Measurements from ENCODE around the gene NRF1.
"Not testable (repeated sequence)": the region's sequence is repeated elsewhere in the genome, so short reads cannot be mapped to it uniquely, and the experiment has no call there.

NRF1 gene

DNA sequence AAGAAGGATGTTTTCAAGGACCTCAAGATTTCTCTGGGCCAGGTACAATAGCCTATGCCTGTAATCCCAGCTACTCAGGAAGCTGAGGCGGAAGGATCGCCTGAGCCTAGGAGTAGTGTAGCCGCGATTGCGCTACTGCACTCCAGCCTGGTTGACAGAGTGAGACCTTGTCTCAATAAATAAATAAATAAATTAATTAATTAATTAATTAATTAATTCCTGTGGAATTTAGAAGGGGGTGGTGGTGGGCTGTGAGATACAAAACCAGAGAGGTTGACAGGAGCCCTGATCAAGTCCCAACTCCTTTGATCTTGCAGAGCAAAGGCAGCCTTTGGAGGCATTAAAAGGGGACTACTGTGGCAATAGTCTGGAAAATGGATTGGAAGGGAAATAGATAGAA, 39.3 kb upstream of the NRF1 start:
- TF ChIP-seq, protein P1, sequence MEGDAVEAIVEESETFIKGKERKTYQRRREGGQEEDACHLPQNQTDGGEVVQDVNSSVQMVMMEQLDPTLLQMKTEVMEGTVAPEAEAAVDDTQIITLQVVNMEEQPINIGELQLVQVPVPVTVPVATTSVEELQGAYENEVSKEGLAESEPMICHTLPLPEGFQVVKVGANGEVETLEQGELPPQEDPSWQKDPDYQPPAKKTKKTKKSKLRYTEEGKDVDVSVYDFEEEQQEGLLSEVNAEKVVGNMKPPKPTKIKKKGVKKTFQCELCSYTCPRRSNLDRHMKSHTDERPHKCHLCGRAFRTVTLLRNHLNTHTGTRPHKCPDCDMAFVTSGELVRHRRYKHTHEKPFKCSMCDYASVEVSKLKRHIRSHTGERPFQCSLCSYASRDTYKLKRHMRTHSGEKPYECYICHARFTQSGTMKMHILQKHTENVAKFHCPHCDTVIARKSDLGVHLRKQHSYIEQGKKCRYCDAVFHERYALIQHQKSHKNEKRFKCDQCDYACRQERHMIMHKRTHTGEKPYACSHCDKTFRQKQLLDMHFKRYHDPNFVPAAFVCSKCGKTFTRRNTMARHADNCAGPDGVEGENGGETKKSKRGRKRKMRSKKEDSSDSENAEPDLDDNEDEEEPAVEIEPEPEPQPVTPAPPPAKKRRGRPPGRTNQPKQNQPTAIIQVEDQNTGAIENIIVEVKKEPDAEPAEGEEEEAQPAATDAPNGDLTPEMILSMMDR (conservative IDR thresholded peaks at IDR 0.05; ENCODE audit: control insufficient read depth, insufficient read depth, low read depth, low read length): no peak
- DNase-seq (ENCODE audit: low read depth): no peak
- no peak overlapping the region for H3K4me3 ChIP-seq (ENCODE audit: control insufficient read depth, low read depth, low read length)

DNA sequence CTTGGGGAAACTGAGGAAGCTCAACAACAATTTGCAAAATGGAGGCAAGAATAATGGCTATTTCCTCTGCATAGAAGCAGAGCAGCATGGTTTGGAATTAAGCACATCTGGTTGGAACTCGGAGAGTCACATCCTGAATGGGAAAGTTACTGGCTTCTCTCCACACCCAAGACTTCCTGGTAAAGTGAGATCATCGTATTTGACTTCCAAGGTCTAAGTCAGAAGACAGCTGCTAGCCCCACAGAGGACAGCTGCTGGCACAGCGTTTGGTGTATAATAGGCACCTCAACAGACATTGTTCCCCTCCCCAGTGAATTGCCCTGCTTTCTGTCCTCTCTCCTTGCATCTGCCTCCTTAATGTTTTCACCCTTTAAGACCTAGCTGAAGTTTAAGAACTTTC, 37.0 kb upstream of the NRF1 start:
- H3K4me3 ChIP-seq (ENCODE audit: control insufficient read depth, low read depth, low read length): no peak overlapping the region
- peak; percentile 96 for DNase-seq (ENCODE audit: low read depth)
- TF ChIP-seq, protein P1 (conservative IDR thresholded peaks at IDR 0.05; ENCODE audit: control insufficient read depth, insufficient read depth, low read depth, low read length): no peak

DNA sequence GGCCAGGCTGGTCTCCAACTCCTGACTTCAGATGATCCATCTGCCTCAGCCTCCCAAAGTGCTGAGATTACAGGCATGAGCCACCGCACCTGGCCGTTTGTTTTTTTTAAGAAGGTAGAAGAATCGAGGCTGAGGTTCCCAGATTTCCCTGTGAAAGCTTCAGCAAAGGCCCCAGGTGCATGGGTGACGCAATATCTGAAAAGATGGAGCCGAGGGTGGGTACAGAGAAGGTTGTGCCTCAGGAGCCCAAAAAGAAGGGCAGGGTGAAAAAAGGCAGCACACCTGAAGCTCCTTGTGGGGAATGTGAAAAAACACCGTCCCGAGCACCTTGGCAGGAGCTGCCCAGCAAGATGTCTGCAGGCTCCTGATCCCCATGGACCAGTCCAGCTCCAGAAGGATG, 35.8 kb upstream of the NRF1 start:
- no peak overlapping the region for H3K4me3 ChIP-seq (ENCODE audit: control insufficient read depth, low read depth, low read length)
- TF ChIP-seq, protein P1 (conservative IDR thresholded peaks at IDR 0.05; ENCODE audit: control insufficient read depth, insufficient read depth, low read depth, low read length): no peak
- no peak for DNase-seq (ENCODE audit: low read depth)

DNA sequence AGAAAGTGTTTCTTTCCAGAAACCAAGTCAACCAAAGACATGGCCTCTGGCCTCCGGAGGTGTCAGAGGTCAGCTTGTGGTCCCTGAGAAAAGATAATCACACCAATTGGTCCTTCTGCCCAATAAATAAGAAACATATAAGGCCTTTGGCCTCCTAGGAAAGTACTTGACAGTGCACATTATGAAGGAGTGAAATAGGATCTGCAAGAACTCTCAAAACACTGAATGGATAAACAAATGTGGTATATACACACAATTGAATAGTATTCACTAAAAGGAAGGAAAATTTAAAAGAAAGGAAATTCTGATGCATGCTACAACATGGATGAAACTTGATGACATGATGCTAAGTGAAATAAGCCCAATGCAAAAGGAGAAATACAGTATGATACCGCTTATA, 35.4 kb upstream of the NRF1 start:
- no peak overlapping the region for H3K4me3 ChIP-seq (ENCODE audit: control insufficient read depth, low read depth, low read length)
- TF ChIP-seq, protein P1 (conservative IDR thresholded peaks at IDR 0.05; ENCODE audit: control insufficient read depth, insufficient read depth, low read depth, low read length): no peak
- DNase-seq (ENCODE audit: low read depth): no peak

DNA sequence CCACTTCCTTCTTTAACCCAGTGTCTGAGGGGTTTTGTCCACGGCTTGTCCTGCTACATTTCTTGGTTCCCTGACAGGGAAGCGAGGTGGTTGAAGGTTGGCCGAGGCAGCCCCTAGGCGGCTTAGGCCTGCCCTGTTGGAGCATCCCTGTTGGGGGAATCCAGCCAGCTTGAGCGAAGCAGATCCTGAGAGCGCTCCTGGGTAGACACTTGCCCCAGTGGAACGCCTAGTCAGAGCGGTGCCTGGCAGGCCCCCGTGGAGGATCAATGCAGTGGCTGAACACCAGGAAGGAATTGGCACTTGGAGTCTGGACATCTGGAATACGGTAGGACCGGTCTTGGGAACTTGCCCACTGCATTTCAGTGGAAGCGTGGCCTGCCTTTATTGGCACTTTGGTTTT, 32.7 kb upstream of the NRF1 start:
- DNase-seq (ENCODE audit: low read depth): no peak
- TF ChIP-seq, protein P1 (conservative IDR thresholded peaks at IDR 0.05; ENCODE audit: control insufficient read depth, insufficient read depth, low read depth, low read length): no peak
- H3K4me3 ChIP-seq (ENCODE audit: control insufficient read depth, low read depth, low read length): no peak overlapping the region

DNA sequence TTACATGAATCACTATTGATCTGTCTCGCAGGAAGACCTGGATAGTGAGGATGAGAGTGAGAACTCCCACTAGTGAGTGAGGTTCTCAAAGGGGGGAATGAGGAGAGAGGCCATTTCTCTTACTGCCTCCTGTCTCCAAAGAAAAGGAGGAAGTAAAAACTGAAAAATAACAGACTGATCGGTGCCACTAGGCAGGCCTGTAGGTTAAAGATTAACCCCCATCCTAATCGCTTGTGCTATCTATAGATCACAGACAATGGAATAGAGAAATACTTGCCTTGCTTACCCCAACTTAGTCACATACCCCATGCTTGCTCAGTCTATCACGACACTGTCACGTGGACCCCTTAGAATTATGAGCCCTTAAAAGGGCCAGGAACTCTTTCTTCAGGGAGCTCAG, 25.3 kb upstream of the NRF1 start:
- DNase-seq (ENCODE audit: low read depth): not testable (repeated sequence)

DNA sequence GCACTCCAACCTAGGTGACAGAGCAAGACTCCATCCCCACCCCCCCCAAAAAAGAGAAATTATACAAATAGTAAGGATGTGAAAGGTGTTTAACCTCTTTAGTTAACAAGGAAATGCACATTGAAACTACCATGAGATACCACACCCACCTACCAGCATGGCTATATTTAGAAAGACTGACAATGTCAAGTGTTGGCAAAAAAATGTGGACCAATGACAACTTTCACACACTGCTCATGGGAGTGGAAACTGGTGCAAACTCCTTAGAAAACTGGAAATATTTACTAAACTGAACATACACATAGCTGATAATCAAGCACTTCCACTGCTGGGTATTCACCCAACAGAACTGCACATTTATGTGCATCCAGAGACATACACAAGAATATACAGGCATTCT, 23.3 kb upstream of the NRF1 start:
- H3K4me3 ChIP-seq (ENCODE audit: control insufficient read depth, low read depth, low read length): no peak overlapping the region
- TF ChIP-seq, protein P1 (conservative IDR thresholded peaks at IDR 0.05; ENCODE audit: control insufficient read depth, insufficient read depth, low read depth, low read length): no peak
- no peak for DNase-seq (ENCODE audit: low read depth)

More for the DNA sequence above, 25.3 kb upstream of the NRF1 start:
- not testable (repeated sequence) for H3K4me3 ChIP-seq (ENCODE audit: control insufficient read depth, low read depth, low read length)
